IMR-90 (cell line): ENCODE measurements around the gene NEURL1B. TPM values are rescaled to one million over a fixed set of nuclear protein-coding genes. Genes with fewer than 3 reads are reported as not detected.
A peak's percentile ranks its signal among the peaks of the same experiment; 100 is the strongest.

ENCODE experiments used
- ATAC-seq: fragments of 200-7000 bp; cut with Tn5 transposase; 2 replicates; pipeline ENCODE4 v1.9.1; 2020; ENCODE audit warnings: low read depth, mild to moderate bottlenecking, moderate library complexity
- BruUV-seq: library from RNA; stranded (reverse); fragments of 400-500 nt; replicated peaks from 2 replicates; lab custom pipeline; 2021; lab: Mats Ljungman, UMichigan
- CTCF ChIA-PET: fragments of 300-600 bp; formaldehyde crosslinking; extraction: SDS; loops from one replicate; lab custom pipeline; 2021; ENCODE audit warnings: antibody characterized with exemption; lab: Yijun Ruan, JAX
- POLR2A ChIA-PET: fragments of 300-600 bp; sonication (Branson Sonifier 250); formaldehyde crosslinking; loops from one replicate; lab custom pipeline; 2022; ENCODE audit warnings: antibody characterized with exemption; ENCODE audit not compliant: unreplicated experiment; lab: Charles Lee
- DNase-seq: peaks from one replicate; pipeline ENCODE4 v3.0.0; 2013
- H2AFZ ChIP-seq: replicated peaks from 2 replicates; pipeline ENCODE3; 2013; ENCODE audit warnings: low read length, mild to moderate bottlenecking; ENCODE audit not compliant: poor library complexity
- H2AK5ac ChIP-seq: 2 replicates; pipeline ENCODE4 v1.6.1; 2013; ENCODE audit warnings: low read depth, low read length, inconsistent platforms
- H2AK9ac ChIP-seq: replicated peaks from 2 replicates; pipeline ENCODE3; 2013; ENCODE audit warnings: mild to moderate bottlenecking, low read depth, low read length, moderate library complexity; ENCODE audit not compliant: poor library complexity
- H2BK120ac ChIP-seq: 2 replicates; pipeline ENCODE4 v1.6.1; 2013; ENCODE audit warnings: low read depth, low read length, inconsistent platforms
- H2BK15ac ChIP-seq: 3 replicates; pipeline ENCODE4 v1.6.1; 2013; ENCODE audit warnings: low read depth, low read length, inconsistent platforms
- H2BK20ac ChIP-seq: 2 replicates; pipeline ENCODE4 v1.6.1; 2013; ENCODE audit warnings: low read depth, mild to moderate bottlenecking, inconsistent platforms, low read length, moderate library complexity
- H2BK5ac ChIP-seq: 2 replicates; pipeline ENCODE4 v1.6.1; 2013; ENCODE audit warnings: mild to moderate bottlenecking, low read depth, low read length, inconsistent platforms; ENCODE audit not compliant: poor library complexity, severe bottlenecking
- H3K14ac ChIP-seq: replicated peaks from 2 replicates; pipeline ENCODE4 v1.6.1; 2013; ENCODE audit warnings: low read depth, low read length, inconsistent platforms
- H3K18ac ChIP-seq: 2 replicates; pipeline ENCODE4 v1.6.1; 2013; ENCODE audit warnings: low read depth, low read length, control low read depth
- H3K23ac ChIP-seq: 2 replicates; pipeline ENCODE4 v1.6.1; 2013; ENCODE audit warnings: low read depth, low read length, inconsistent platforms
- H3K27ac ChIP-seq: 2 replicates; pipeline ENCODE4 v1.5.1; 2013; ENCODE audit warnings: mild to moderate bottlenecking, control low read depth, low read length; ENCODE audit not compliant: insufficient read depth
- H3K27me3 ChIP-seq: 2 replicates; pipeline ENCODE4 v1.6.1; 2013; ENCODE audit warnings: low read length; ENCODE audit not compliant: control insufficient read depth, insufficient read depth
- H3K36me3 ChIP-seq: 2 replicates; pipeline ENCODE4 v1.6.1; 2013; ENCODE audit warnings: low read length, mixed read lengths; ENCODE audit not compliant: control insufficient read depth, insufficient read depth
- H3K4ac ChIP-seq: 2 replicates; pipeline ENCODE4 v1.6.1; 2013; ENCODE audit warnings: low read depth, low read length, inconsistent platforms
- H3K4me1 ChIP-seq: 2 replicates; pipeline ENCODE4 v1.6.1; 2013; ENCODE audit warnings: low read length, mixed read lengths; ENCODE audit not compliant: control insufficient read depth, insufficient read depth
- H3K4me2 ChIP-seq: 2 replicates; pipeline ENCODE4 v1.6.1; 2013; ENCODE audit warnings: low read depth, mild to moderate bottlenecking, control low read depth, low read length, moderate library complexity
- H3K4me3 ChIP-seq: 2 replicates; pipeline ENCODE4 v1.5.1; 2013; ENCODE audit warnings: low read depth, mild to moderate bottlenecking, control low read depth, low read length, moderate library complexity; ENCODE audit not compliant: insufficient read depth
- H3K56ac ChIP-seq: 2 replicates; pipeline ENCODE4 v1.6.1; 2013; ENCODE audit warnings: low read length, inconsistent platforms; ENCODE audit not compliant: insufficient read depth; ENCODE audit errors: extremely low read depth
- H3K79me1 ChIP-seq, 2 experiments: 2 replicates each; pipeline ENCODE4 v1.6.1; 2013; ENCODE audit warnings: low read length in 2 of 2, inconsistent platforms in 1 of 2, low read depth in 1 of 2
- H3K9ac ChIP-seq: 2 replicates; pipeline ENCODE4 v1.6.1; 2013; ENCODE audit warnings: low read depth, low read length, control low read depth
- H3K9me1 ChIP-seq: 2 replicates; pipeline ENCODE4 v1.6.1; 2013; ENCODE audit warnings: low read length, inconsistent platforms; ENCODE audit not compliant: insufficient read depth
- H3K9me3 ChIP-seq: 2 replicates; pipeline ENCODE4 v1.6.1; 2013; ENCODE audit warnings: low read length; ENCODE audit not compliant: control insufficient read depth, insufficient read depth
- H4K20me1 ChIP-seq: 2 replicates; pipeline ENCODE4 v1.6.1; 2013; ENCODE audit warnings: low read length, inconsistent platforms; ENCODE audit not compliant: insufficient read depth
- H4K5ac ChIP-seq: 2 replicates; pipeline ENCODE4 v1.6.1; 2013; ENCODE audit warnings: mild to moderate bottlenecking, low read depth, low read length, control low read depth
- H4K8ac ChIP-seq, 2 experiments: 2 replicates each; pipeline ENCODE4 v1.6.1; 2013; ENCODE audit warnings: low read depth in 2 of 2, low read length in 2 of 2, control low read depth in 1 of 2, inconsistent platforms in 1 of 2
- H4K91ac ChIP-seq: 2 replicates; pipeline ENCODE4 v1.6.1; 2013; ENCODE audit warnings: low read depth, low read length, inconsistent platforms; ENCODE audit not compliant: insufficient read depth
- BHLHE40 ChIP-seq: fragments of 150-350 bp; IDR thresholded peaks from 2 replicates; pipeline ENCODE4 v1.6.1; 2016; ENCODE audit warnings: mild to moderate bottlenecking, low read depth, low read length
- CEBPB ChIP-seq: IDR thresholded peaks from 2 replicates; pipeline ENCODE4 v1.6.1; 2012; ENCODE audit warnings: low read depth, low read length, improper control_type of control experiment
- CHD1 ChIP-seq: IDR thresholded peaks from 2 replicates; pipeline ENCODE4 v1.6.1; 2012; ENCODE audit warnings: low read depth, low read length, improper control_type of control experiment
- CTCF ChIP-seq: conservative IDR thresholded peaks from 2 replicates; pipeline ENCODE4 v1.5.1; 2012; ENCODE audit warnings: mild to moderate bottlenecking, low read depth, low read length, improper control_type of control experiment
- ELK1 ChIP-seq: fragments of 150-350 bp; IDR thresholded peaks from 2 replicates; pipeline ENCODE4 v1.6.1; 2016; ENCODE audit warnings: low read depth, mild to moderate bottlenecking, low read length, moderate library complexity, borderline replicate concordance
- FOS ChIP-seq: fragments of 150-350 bp; IDR thresholded peaks from 2 replicates; pipeline ENCODE4 v1.6.1; 2016; ENCODE audit warnings: low read depth, low read length
- MAFK ChIP-seq: IDR thresholded peaks from 2 replicates; pipeline ENCODE4 v1.6.1; 2012; ENCODE audit warnings: low read depth, low read length, improper control_type of control experiment
- MAZ ChIP-seq: IDR thresholded peaks from 2 replicates; pipeline ENCODE4 v1.6.1; 2012; ENCODE audit warnings: low read depth, mild to moderate bottlenecking, low read length, improper control_type of control experiment, moderate library complexity, borderline replicate concordance
- MXI1 ChIP-seq: IDR thresholded peaks from 2 replicates; pipeline ENCODE4 v1.6.1; 2012; ENCODE audit warnings: low read depth, mild to moderate bottlenecking, low read length, moderate library complexity, borderline replicate concordance
- NFE2L2 ChIP-seq: fragments of 150-350 bp; IDR thresholded peaks from 2 replicates; pipeline ENCODE4 v1.6.1; 2016; ENCODE audit warnings: low read depth, mild to moderate bottlenecking, low read length
- RAD21 ChIP-seq: IDR thresholded peaks from 2 replicates; pipeline ENCODE4 v1.6.1; 2012; ENCODE audit warnings: low read length, improper control_type of control experiment
- RCOR1 ChIP-seq: IDR thresholded peaks from 2 replicates; pipeline ENCODE4 v1.6.1; 2012; ENCODE audit warnings: mild to moderate bottlenecking, low read length, improper control_type of control experiment; ENCODE audit not compliant: insufficient replicate concordance
- RFX5 ChIP-seq: IDR thresholded peaks from 2 replicates; pipeline ENCODE4 v1.8.0; 2012; ENCODE audit warnings: low read depth, mild to moderate bottlenecking, low read length, moderate library complexity
- SMC3 ChIP-seq: fragments of 150-350 bp; IDR thresholded peaks from 2 replicates; pipeline ENCODE4 v1.6.1; 2016; ENCODE audit warnings: low read depth, mild to moderate bottlenecking, antibody characterized with exemption, low read length, moderate library complexity
- USF2 ChIP-seq: fragments of 150-350 bp; IDR thresholded peaks from 2 replicates; pipeline ENCODE4 v1.6.1; 2017; ENCODE audit warnings: mild to moderate bottlenecking, antibody characterized with exemption, low read length, low read depth
- WGBS, 2 experiments: methylation state at CpG; one replicate each; pipeline versions ENCODE4 v1.1.5 to v1.1.7; 2013; ENCODE audit warnings: missing lambda C conversion rate in 2 of 2; ENCODE audit not compliant: insufficient read length in 1 of 2; ENCODE audit errors: extremely low coverage in 2 of 2; 5-methylcytosine and 5-hydroxymethylcytosine counted together
- dilution Hi-C: fragments of 300-500 bp; cut with HindIII; formaldehyde crosslinking; loops from one replicate; pipeline ENCODE4 v1.14.3; 2018; ENCODE audit warnings: low sequenced_read_pairs; ENCODE audit not compliant: unreplicated experiment
- in situ Hi-C: fragments of 300-500 bp; cut with MboI; formaldehyde crosslinking; loops from 3 replicates; pipeline ENCODE4 v1.14.3; 2019; ENCODE audit warnings: low sequenced_read_pairs, inconsistent platforms, mixed read lengths
- intact Hi-C: fragments of 100-400 bp; cut with micrococcal nuclease; formaldehyde crosslinking; loops from 2 replicates; pipeline ENCODE4 v1.10.0; 2022
- polyA plus RNA-seq, 3 experiments: library from polyadenylated mRNA; depleted of rRNA; stranded (reverse); fragments of >200 nt; gene quantifications; 2 replicates each; pipeline ENCODE4 v1.2.3, GENCODE V29; 2012; ENCODE audit warnings: low replicate concordance in 1 of 3
- total RNA-seq: library from RNA; depleted of rRNA; stranded (reverse); fragments of >200 nt; gene quantifications from 2 replicates; pipeline ENCODE4 v1.2.3, GENCODE V29; 2012

The NEURL1B gene
- total and polyA plus RNA-seq, 2 of the 4 experiments (the other 2 are of a cell fraction), result 1.8 to 2.8 TPM

GRCh38 chr5:172739375-172739774 is 98.3 kb downstream of the NEURL1B start:
- dilution Hi-C loops, result no loop called here
- Histone ChIP-seq H3K36me3 (no peaks in the 10 kb centered on the region), H3K79me1 (no peaks in the 10 kb centered on the region; a peak in 1 of 4 replicates), H3K4me2 (no peak overlapping the region), H2BK120ac (peak overlapping the region; percentile 44; the same call in 1 of the 2 replicates), H2BK15ac (0 out of 3 replicates have a peak overlapping the region, but pooled peaks have one; percentile 56), H3K9ac (no peak overlapping the region), H3K18ac (no peak overlapping the region), H2AK9ac (no peak overlapping the region), H2AFZ (no peak overlapping the region), H3K27ac (no peak overlapping the region), H3K9me3 (no peaks in the 10 kb centered on the region), H4K20me1 (no peaks in the 10 kb centered on the region), H3K4ac (no peak overlapping the region), H2AK5ac (peak overlapping the region; percentile 68; the same call in 1 of the 2 replicates), H3K14ac (no peak overlapping the region), H4K8ac (no peak overlapping the region), H3K4me3 (no peak overlapping the region), H3K27me3 (no peaks in the 10 kb centered on the region), H3K23ac (peak overlapping the region; percentile 52; the same call in 1 of the 2 replicates), H3K9me1 (0 out of 2 replicates have a peak, but pooled peaks cover 8% of the 10 kb centered on the region), H3K4me1 (peaks cover 16% of the 10 kb centered on the region), H2BK5ac (no peak overlapping the region), H3K56ac (no peak overlapping the region), H4K5ac (no peak overlapping the region), H2BK20ac (no peak overlapping the region), H4K91ac (no peak overlapping the region)
- ChIA-PET CTCF (no interaction called here), POLR2A (no interaction called here)
- DNase-seq (no peak), ATAC-seq (no peak)
- TF ChIP-seq SMC3 (no peak), ELK1 (no peak), MAFK (no peak), FOS (no peak), CEBPB (no peak), RCOR1 (no peak), MAZ (no peak), RFX5 (no peak), BHLHE40 (no peak), NFE2L2 (no peak), USF2 (no peak), RAD21 (no peak), MXI1 (no peak), CTCF (no peak), CHD1 (no peak)
- no CpG with 5 or more reads among the region's 6 CpGs for WGBS, 2 experiments
- no TSS peak for BruUV-seq
- intact Hi-C loops, result no loop called here
- in situ Hi-C loops, result no loop called here
